ENCODE measurements around the gene POLR1C. TPM values are rescaled to one million over a fixed set of nuclear protein-coding genes. Genes with fewer than 3 reads are reported as not detected.

Gene POLR1C
- total and polyA plus RNA-seq, 3 donors from 2014 or later, result 35.0 to 41.3 (median 37.7) TPM

DNA sequence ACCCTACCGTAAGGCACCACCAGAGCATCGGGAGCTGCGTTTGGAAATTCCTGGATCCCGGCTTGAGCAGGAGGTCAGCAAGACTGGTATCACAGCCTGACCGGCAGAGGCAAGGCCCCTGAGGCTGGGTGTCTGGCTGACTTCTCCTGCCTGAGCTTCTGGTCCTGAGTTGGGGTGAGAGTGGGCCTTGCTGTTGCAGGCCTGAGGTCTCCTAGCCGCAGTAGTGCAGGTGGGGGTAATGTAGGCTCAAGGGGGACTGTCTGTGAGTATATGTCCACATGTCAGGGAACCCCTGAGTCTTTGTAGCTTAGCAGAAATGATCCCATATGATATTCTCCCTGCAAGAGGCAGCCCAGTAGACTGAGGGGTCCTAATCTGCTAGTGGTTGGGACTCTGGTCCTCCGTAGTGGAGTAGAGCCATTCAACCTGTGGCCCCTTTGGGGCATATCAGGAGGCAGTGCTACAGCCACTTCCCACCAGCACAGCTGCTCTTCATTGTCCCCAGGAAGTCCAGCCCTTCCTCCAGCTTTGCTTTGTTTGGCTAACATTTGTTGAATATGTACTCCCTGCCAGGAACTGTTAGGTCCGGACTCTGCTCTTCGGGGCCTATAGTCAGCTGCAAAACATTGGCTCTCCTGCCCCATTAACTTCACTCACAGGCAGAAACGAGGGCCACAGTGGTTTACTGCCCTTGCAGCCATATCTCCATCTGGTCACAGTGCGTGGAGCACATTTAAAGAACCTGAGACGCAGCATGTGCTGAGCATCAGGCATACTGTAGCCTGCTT, 17.7 kb upstream of the POLR1C start:
- no peak for DNase-seq
- Histone ChIP-seq H3K9me3 (no peaks in the 10 kb centered on the region), H3K36me3 (ENCODE audit: low read depth, missing control alignments) (no peaks in the 10 kb centered on the region), H3K27ac (peak overlapping the region in 1 of 2 donors; percentile 3), H3K4me3 (no peak overlapping the region), H3K4me1 (peaks cover 26% of the 10 kb centered on the region), H3K27me3 (no peaks in the 10 kb centered on the region)
- TF ChIP-seq CTCF (IDR thresholded peaks at IDR 0.05), result no peak
- TF ChIP-seq POLR2A (IDR thresholded peaks at IDR 0.05), result no peak
- intact Hi-C loops (cut with DNase I; ENCODE audit: low total_unique reads), result no loop called here
- 64 to 69% methylated on average over 11 to 12 of the region's 12 CpGs for WGBS, 2 donors

GRCh38 chr6:43500921-43501320, 16.0 kb upstream of the POLR1C start:
- Histone ChIP-seq H3K27ac (no peak overlapping the region), H3K9me3 (no peaks in the 10 kb centered on the region), H3K27me3 (no peaks in the 10 kb centered on the region), H3K4me1 (peaks cover 23% of the 10 kb centered on the region), H3K4me3 (no peak overlapping the region), H3K36me3 (ENCODE audit: low read depth, missing control alignments) (no peaks in the 10 kb centered on the region)
- 94 to 95% methylated on average over 3 of the region's 3 CpGs for WGBS, 2 donors
- intact Hi-C loops (cut with DNase I; ENCODE audit: low total_unique reads), result loop anchor here (10.0 kb wide), 1 partner anchor 46 kb away; the partner anchor contains the start of gene DLK2
- no peak for DNase-seq
- no peak for TF ChIP-seq CTCF (IDR thresholded peaks at IDR 0.05)
- no peak for TF ChIP-seq POLR2A (IDR thresholded peaks at IDR 0.05)

GRCh38 chr6:43502666-43503065, 14.2 kb upstream of the POLR1C start:
- no peak overlapping the region for H3K4me3 ChIP-seq
- no peak for TF ChIP-seq CTCF (IDR thresholded peaks at IDR 0.05)
- TF ChIP-seq POLR2A (IDR thresholded peaks at IDR 0.05), result no peak
- no peak overlapping the region for H3K27ac ChIP-seq
- H3K4me1 ChIP-seq, result peaks cover 16% of the 10 kb centered on the region
- no peaks in the 10 kb centered on the region for H3K27me3 ChIP-seq
- 94 to 95% methylated on average over 4 of the region's 4 CpGs for WGBS, 2 donors
- H3K36me3 ChIP-seq (ENCODE audit: low read depth, missing control alignments), result no peaks in the 10 kb centered on the region
- intact Hi-C loops (cut with DNase I; ENCODE audit: low total_unique reads), result loop anchor here (10.0 kb wide), 1 partner anchor 48 kb away; the partner anchor contains the start of gene DLK2
- no peak for DNase-seq
- no peaks in the 10 kb centered on the region for H3K9me3 ChIP-seq

DNA sequence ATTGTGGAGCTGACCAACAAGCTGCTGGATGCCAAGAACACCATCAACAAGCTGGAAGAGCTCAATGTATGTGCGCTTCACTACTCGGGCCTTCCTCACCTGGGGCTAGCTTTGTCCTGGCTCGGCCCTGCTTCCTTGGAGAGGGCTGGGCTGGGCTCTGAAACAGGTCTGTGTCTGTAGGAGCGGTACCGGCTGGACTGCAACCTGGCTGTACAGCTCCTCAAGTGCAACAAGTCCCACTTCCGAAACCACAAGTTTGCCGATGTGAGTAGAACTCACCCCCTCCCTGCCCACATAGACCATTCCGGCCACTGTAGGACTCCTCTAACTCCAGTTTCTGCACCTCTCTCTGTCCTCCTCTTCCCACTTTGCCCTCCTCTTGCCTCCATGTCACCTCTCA, 13.4 kb upstream of the POLR1C start:
- no peak overlapping the region for H3K27ac ChIP-seq

More for the DNA sequence above, 13.4 kb upstream of the POLR1C start:
- no peak for DNase-seq
- 94 to 96% methylated on average over 5 to 8 of the region's 8 CpGs for WGBS, 2 donors
- intact Hi-C loops (cut with DNase I; ENCODE audit: low total_unique reads), result loop anchor here (10.0 kb wide), 1 partner anchor 49 kb away; the partner anchor contains the start of gene DLK2
- no peak for TF ChIP-seq POLR2A (IDR thresholded peaks at IDR 0.05)
- no peak for TF ChIP-seq CTCF (IDR thresholded peaks at IDR 0.05)
- Histone ChIP-seq H3K4me1 (peaks cover 16% of the 10 kb centered on the region), H3K4me3 (no peak overlapping the region), H3K27me3 (no peaks in the 10 kb centered on the region), H3K36me3 (ENCODE audit: low read depth, missing control alignments) (no peaks in the 10 kb centered on the region), H3K9me3 (no peaks in the 10 kb centered on the region)
